Loucy (cell line): ENCODE measurements around the gene ZNF668.

Experiments used
- EZH2phosphoT487 ChIP-seq: fragments of 200-600 bp; IDR thresholded peaks from 2 replicates; pipeline ENCODE4 v1.6.1; 2018; ENCODE audit warnings: antibody characterized with exemption, mild to moderate bottlenecking, moderate library complexity, borderline replicate concordance
- TF ChIP-seq, protein P1 (sequence below): fragments of 200-600 bp; sonication (generic); conservative IDR thresholded peaks from 2 replicates; pipeline ENCODE4 v1.5.1; 2014; ENCODE audit warnings: mild to moderate bottlenecking, antibody characterized with exemption, low read length

DNA sequence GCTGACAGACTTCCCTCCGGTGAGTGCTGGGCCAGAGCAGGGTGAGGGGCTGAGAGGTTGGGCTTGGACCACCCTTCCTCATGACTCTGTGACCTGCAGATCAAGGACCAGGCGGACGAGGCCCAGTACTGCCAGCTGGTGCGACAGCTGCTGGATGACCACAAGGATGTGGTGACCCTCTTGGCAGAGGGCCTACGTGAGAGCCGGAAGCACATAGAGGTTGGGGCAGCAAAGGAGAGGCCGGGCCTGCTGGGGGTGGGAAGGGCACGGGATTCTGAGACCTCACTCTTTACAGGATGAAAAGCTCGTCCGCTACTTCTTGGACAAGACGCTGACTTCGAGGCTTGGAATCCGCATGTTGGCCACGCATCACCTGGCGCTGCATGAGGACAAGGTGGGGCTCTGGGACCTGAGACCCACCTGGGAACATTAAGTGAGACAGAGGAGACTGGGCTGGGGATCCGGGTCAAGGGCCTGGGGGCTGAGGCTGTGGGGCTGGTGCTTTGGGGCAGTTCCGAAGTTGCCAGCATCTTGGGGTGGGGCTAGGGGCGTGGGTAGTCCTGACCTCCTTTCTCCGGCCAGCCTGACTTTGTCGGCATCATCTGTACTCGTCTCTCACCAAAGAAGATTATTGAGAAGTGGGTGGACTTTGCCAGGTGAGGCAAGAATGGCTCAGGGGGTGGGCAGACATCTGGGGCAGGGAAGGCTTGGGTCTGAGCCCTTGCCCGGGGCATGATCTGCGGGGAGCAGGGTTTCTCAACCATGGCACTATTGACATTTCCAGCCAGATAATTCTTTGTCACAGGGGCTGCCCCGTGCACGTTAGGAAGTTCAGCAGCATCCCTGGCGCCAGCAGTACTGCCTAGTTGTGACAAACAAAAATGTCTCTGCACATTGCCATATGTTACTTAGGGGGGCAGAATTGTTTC lies 36.3 kb upstream of the ZNF668 start:
- TF ChIP-seq, protein P1, sequence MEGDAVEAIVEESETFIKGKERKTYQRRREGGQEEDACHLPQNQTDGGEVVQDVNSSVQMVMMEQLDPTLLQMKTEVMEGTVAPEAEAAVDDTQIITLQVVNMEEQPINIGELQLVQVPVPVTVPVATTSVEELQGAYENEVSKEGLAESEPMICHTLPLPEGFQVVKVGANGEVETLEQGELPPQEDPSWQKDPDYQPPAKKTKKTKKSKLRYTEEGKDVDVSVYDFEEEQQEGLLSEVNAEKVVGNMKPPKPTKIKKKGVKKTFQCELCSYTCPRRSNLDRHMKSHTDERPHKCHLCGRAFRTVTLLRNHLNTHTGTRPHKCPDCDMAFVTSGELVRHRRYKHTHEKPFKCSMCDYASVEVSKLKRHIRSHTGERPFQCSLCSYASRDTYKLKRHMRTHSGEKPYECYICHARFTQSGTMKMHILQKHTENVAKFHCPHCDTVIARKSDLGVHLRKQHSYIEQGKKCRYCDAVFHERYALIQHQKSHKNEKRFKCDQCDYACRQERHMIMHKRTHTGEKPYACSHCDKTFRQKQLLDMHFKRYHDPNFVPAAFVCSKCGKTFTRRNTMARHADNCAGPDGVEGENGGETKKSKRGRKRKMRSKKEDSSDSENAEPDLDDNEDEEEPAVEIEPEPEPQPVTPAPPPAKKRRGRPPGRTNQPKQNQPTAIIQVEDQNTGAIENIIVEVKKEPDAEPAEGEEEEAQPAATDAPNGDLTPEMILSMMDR: no peak
- TF ChIP-seq EZH2phosphoT487: no peak
